DMS79 treated with DMSO at 0.1 percent for 48 hours (cell line): ENCODE measurements around the gene WDR37.

Source experiments
- DNase-seq: peaks from one replicate; lab custom pipeline; 2025; lab: John Stamatoyannopoulos, UW

The WDR37 gene

GRCh38 chr10:1074052-1074747 lies 18.0 kb downstream of the WDR37 start:
- DNase-seq: no peak

GRCh38 chr10:1074748-1075308 lies 18.6 kb downstream of the WDR37 start:
- DNase-seq: peak; percentile 20

GRCh38 chr10:1078668-1079067 lies 22.5 kb downstream of the WDR37 start:
- no peak for DNase-seq

- DNase-seq: no peak
These were observed 27.4 kb downstream of the WDR37 start for GRCh38 chr10:1083581-1083980.

- no peak for DNase-seq
These were observed 28.1 kb downstream of the WDR37 start for GRCh38 chr10:1084011-1084950.

GRCh38 chr10:1085258-1085657 lies 29.1 kb downstream of the WDR37 start:
- DNase-seq: no peak

- no peak for DNase-seq
These were observed 30.6 kb downstream of the WDR37 start for GRCh38 chr10:1086787-1087186.

- no peak for DNase-seq
These were observed 33.0 kb downstream of the WDR37 start for GRCh38 chr10:1089017-1089689.

- DNase-seq: no peak
These were observed 34.5 kb downstream of the WDR37 start for GRCh38 chr10:1090696-1091095.

- no peak for DNase-seq
These were observed 37.5 kb downstream of the WDR37 start for GRCh38 chr10:1093696-1094095.

GRCh38 chr10:1094112-1095057 lies 38.2 kb downstream of the WDR37 start:
- no peak for DNase-seq

- DNase-seq: no peak
These were observed 39.3 kb downstream of the WDR37 start for GRCh38 chr10:1095498-1095897.

GRCh38 chr10:1096287-1096889 lies 40.2 kb downstream of the WDR37 start:
- DNase-seq: no peak

GRCh38 chr10:1097436-1097835 lies 41.3 kb downstream of the WDR37 start:
- no peak for DNase-seq

GRCh38 chr10:1100143-1100542 lies 44.0 kb downstream of the WDR37 start:
- DNase-seq: no peak

- no peak for DNase-seq
These were observed 44.6 kb downstream of the WDR37 start for GRCh38 chr10:1100691-1101368.

- no peak for DNase-seq
These were observed 45.8 kb downstream of the WDR37 start for GRCh38 chr10:1101946-1102345.

GRCh38 chr10:1102416-1102815 lies 46.2 kb downstream of the WDR37 start:
- no peak for DNase-seq

- DNase-seq: no peak
These were observed 46.6 kb downstream of the WDR37 start for GRCh38 chr10:1102831-1103230.

GRCh38 chr10:1103551-1103950 lies 47.4 kb downstream of the WDR37 start:
- no peak for DNase-seq
